H1 (cell line): Measurements from ENCODE around the gene PRSS12. TPM values are rescaled to one million over a fixed set of nuclear protein-coding genes. Genes with fewer than 3 reads are reported as not detected.

Experiments
- CTCF ChIA-PET: fragments of 300-600 bp; sonication (Branson Sonifier 250); formaldehyde crosslinking; loops from one replicate; lab custom pipeline; 2021; ENCODE audit not compliant: partially characterized antibody; lab: Charles Lee
- POLR2A ChIA-PET: fragments of 300-600 bp; sonication (Branson Sonifier 250); formaldehyde crosslinking; loops from one replicate; lab custom pipeline; 2021; ENCODE audit warnings: inconsistent platforms; ENCODE audit not compliant: partially characterized antibody; lab: Charles Lee
- DNase-seq, 2 experiments: peaks; one replicate each; pipeline versions ENCODE4 v3.0.0 to v3.0.0-alpha.2; 2010 to 2022; ENCODE audit warnings: low spot score in 2 of 2, low read depth in 1 of 2, mixed read lengths in 1 of 2
- FAIRE-seq: peaks from 2 replicates; lab custom pipeline; 2011; peaks lifted over from hg19 to GRCh38; lab: Jason Lieb, UNC
- H2AFZ ChIP-seq: 2 replicates; pipeline ENCODE4 v1.8.1; 2012; ENCODE audit warnings: low read length, inconsistent platforms
- H2AK5ac ChIP-seq: 2 replicates; pipeline ENCODE4 v1.6.1; 2013; ENCODE audit warnings: low read depth, low read length
- H2BK120ac ChIP-seq: replicated peaks from 2 replicates; pipeline ENCODE3; 2013; ENCODE audit warnings: low read depth, low read length, inconsistent platforms
- H2BK12ac ChIP-seq: 2 replicates; pipeline ENCODE4 v1.6.1; 2013; ENCODE audit warnings: low read depth, low read length
- H2BK15ac ChIP-seq: 2 replicates; pipeline ENCODE4 v1.6.1; 2013; ENCODE audit warnings: low read length
- H2BK20ac ChIP-seq: 2 replicates; pipeline ENCODE4 v1.6.1; 2013; ENCODE audit warnings: low read length
- H2BK5ac ChIP-seq: 2 replicates; pipeline ENCODE4 v1.6.1; 2013; ENCODE audit warnings: low read depth, low read length
- H3K14ac ChIP-seq: 2 replicates; pipeline ENCODE4 v1.6.1; 2013; ENCODE audit warnings: inconsistent platforms; ENCODE audit not compliant: insufficient read length
- H3K18ac ChIP-seq: 2 replicates; pipeline ENCODE4 v1.6.1; 2013; ENCODE audit warnings: low read length; ENCODE audit errors: extremely low read depth
- H3K23ac ChIP-seq: 2 replicates; pipeline ENCODE4 v1.6.1; 2013; ENCODE audit warnings: inconsistent platforms; ENCODE audit not compliant: insufficient read length
- H3K23me2 ChIP-seq: 2 replicates; pipeline ENCODE4 v1.6.1; 2013; ENCODE audit warnings: low read depth, low read length
- H3K27ac ChIP-seq: 2 replicates; pipeline ENCODE4 v1.6.1; 2011; ENCODE audit warnings: low read depth, low read length, inconsistent platforms
- H3K27me3 ChIP-seq, 4 experiments: replicated peaks in 1 of 4; 1 replicate in 1 of 4; 2 replicates in 3 of 4; pipeline versions ENCODE4 v1.6.1 to v1.8.1; 2011 to 2013; ENCODE audit warnings: low read length in 3 of 4, mild to moderate bottlenecking in 3 of 4, inconsistent platforms in 2 of 4, mixed read lengths in 2 of 4, moderate library complexity in 1 of 4; ENCODE audit not compliant: control insufficient read depth in 3 of 4, insufficient read depth in 3 of 4; ENCODE audit errors: extremely low read depth in 1 of 4
- H3K36me3 ChIP-seq, 4 experiments: 2 replicates each; pipeline versions ENCODE4 v1.6.1 to v1.8.1; 2011 to 2013; ENCODE audit warnings: mild to moderate bottlenecking in 4 of 4, low read length in 3 of 4, moderate library complexity in 2 of 4, control low read depth in 1 of 4, inconsistent platforms in 1 of 4; ENCODE audit not compliant: insufficient read depth in 4 of 4, control insufficient read depth in 2 of 4
- H3K4ac ChIP-seq: replicated peaks from 2 replicates; pipeline ENCODE3; 2013; ENCODE audit warnings: low read length, low read depth, mixed read lengths, inconsistent platforms; ENCODE audit not compliant: insufficient read length
- H3K4me1 ChIP-seq, 4 experiments: replicated peaks in 1 of 4; 1 replicate in 1 of 4; 2 replicates in 3 of 4; pipeline versions ENCODE4 v1.6.1 to v1.8.1; 2011 to 2013; ENCODE audit warnings: low read length in 3 of 4, inconsistent platforms in 2 of 4, mixed read lengths in 1 of 4; ENCODE audit not compliant: insufficient read depth in 4 of 4, control insufficient read depth in 3 of 4
- H3K4me2 ChIP-seq, 2 experiments: 2 replicates each; pipeline versions ENCODE4 v1.6.1 to v1.8.1; 2011 to 2013; ENCODE audit warnings: low read depth in 2 of 2, low read length in 2 of 2, control low read depth in 1 of 2, inconsistent platforms in 1 of 2, mild to moderate bottlenecking in 1 of 2; ENCODE audit not compliant: insufficient read depth in 1 of 2
- H3K4me3 ChIP-seq, 4 experiments: fragments of 200-600, 300-600 bp in 1 of 4; sonication (generic), shearing (Covaris generic), sonication (Bioruptor Twin) in 1 of 4; 2 replicates each; pipeline versions ENCODE4 v1.5.1 to v1.8.1; 2011 to 2016; ENCODE audit warnings: low read length in 4 of 4, low read depth in 3 of 4, control low read depth in 2 of 4, inconsistent platforms in 2 of 4, mild to moderate bottlenecking in 2 of 4, mixed read lengths in 1 of 4, moderate library complexity in 1 of 4; ENCODE audit not compliant: insufficient read depth in 2 of 4; ENCODE audit errors: extremely low read depth in 1 of 4
- H3K56ac ChIP-seq: replicated peaks from 2 replicates; pipeline ENCODE3; 2013; ENCODE audit warnings: low read depth, mild to moderate bottlenecking, mixed read lengths, low read length, inconsistent platforms; ENCODE audit not compliant: insufficient read length
- H3K79me1 ChIP-seq: 2 replicates; pipeline ENCODE4 v1.6.1; 2013; ENCODE audit warnings: low read depth, low read length, control low read depth
- H3K79me2 ChIP-seq, 2 experiments: 2 replicates each; pipeline versions ENCODE4 v1.6.1 to v1.8.1; 2012 to 2013; ENCODE audit warnings: low read length in 2 of 2, mild to moderate bottlenecking in 2 of 2, inconsistent platforms in 1 of 2; ENCODE audit not compliant: insufficient read depth in 2 of 2, control insufficient read depth in 1 of 2
- H3K9ac ChIP-seq, 4 experiments: replicated peaks in 1 of 4; 1 replicate in 1 of 4; 2 replicates in 3 of 4; pipeline versions ENCODE4 v1.6.1 to v1.8.1; 2011 to 2013; ENCODE audit warnings: low read depth in 3 of 4, low read length in 3 of 4, control low read depth in 2 of 4, mild to moderate bottlenecking in 2 of 4, moderate library complexity in 2 of 4, inconsistent platforms in 1 of 4; ENCODE audit errors: extremely low read depth in 1 of 4
- H3K9me3 ChIP-seq, 2 experiments: 2 replicates each; pipeline versions ENCODE4 v1.6.1 to v1.8.1; 2012 to 2013; ENCODE audit warnings: mild to moderate bottlenecking in 2 of 2, moderate library complexity in 2 of 2, control low read depth in 1 of 2, inconsistent platforms in 1 of 2, low read depth in 1 of 2, low read length in 1 of 2, mixed read lengths in 1 of 2; ENCODE audit not compliant: insufficient read depth in 2 of 2
- H4K20me1 ChIP-seq, 2 experiments: replicated peaks in 1 of 2; 2 replicates each; pipeline versions ENCODE3 to v1.8.1; 2011 to 2013; ENCODE audit warnings: inconsistent platforms in 2 of 2, low read length in 2 of 2, mild to moderate bottlenecking in 1 of 2; ENCODE audit not compliant: insufficient read depth in 2 of 2, control insufficient read depth in 1 of 2
- H4K5ac ChIP-seq: 2 replicates; pipeline ENCODE4 v1.6.1; 2013; ENCODE audit warnings: low read length, low read depth, mixed read lengths, inconsistent platforms; ENCODE audit not compliant: insufficient read length
- H4K8ac ChIP-seq: 2 replicates; pipeline ENCODE4 v1.8.0; 2013; ENCODE audit warnings: mild to moderate bottlenecking, moderate library complexity, low read length, inconsistent platforms; ENCODE audit not compliant: insufficient read depth; ENCODE audit errors: extremely low read depth
- H4K91ac ChIP-seq: replicated peaks from 2 replicates; pipeline ENCODE3; 2013; ENCODE audit warnings: low read length, mixed read lengths, inconsistent platforms; ENCODE audit not compliant: insufficient read length
- ASH2L ChIP-seq: fragments of 200-600, 300-600 bp; sonication (generic); IDR thresholded peaks from one replicate; pipeline ENCODE4 v1.7.1; 2017; ENCODE audit warnings: low read length
- BACH1 ChIP-seq: IDR thresholded peaks from 2 replicates; pipeline ENCODE4 v1.6.1; 2012; ENCODE audit warnings: low read length, improper control_type of control experiment
- KDM4A ChIP-seq: IDR thresholded peaks from one replicate; pipeline ENCODE4 v1.7.1; 2012; ENCODE audit warnings: low read depth, mild to moderate bottlenecking, moderate library complexity, low read length, inconsistent platforms; ENCODE audit not compliant: severe bottlenecking
- NRF1 ChIP-seq: IDR thresholded peaks from 2 replicates; pipeline ENCODE4 v1.6.1; 2011; ENCODE audit warnings: mild to moderate bottlenecking, low read depth, low read length, improper control_type of control experiment
- PHF8 ChIP-seq: fragments of 200-600 bp; sonication (generic); conservative IDR thresholded peaks from 2 replicates; pipeline ENCODE4 v1.7.1; 2012; ENCODE audit warnings: low read depth, mild to moderate bottlenecking, inconsistent platforms, low read length, moderate library complexity
- RBBP5 ChIP-seq: IDR thresholded peaks from 2 replicates; pipeline ENCODE4 v1.7.1; 2012; ENCODE audit warnings: low read depth, mild to moderate bottlenecking, inconsistent platforms, low read length, moderate library complexity, borderline replicate concordance
- RXRA ChIP-seq: IDR thresholded peaks from 2 replicates; pipeline ENCODE4 v1.6.1; 2011; ENCODE audit warnings: low read depth, mild to moderate bottlenecking, low read length, moderate library complexity; ENCODE audit not compliant: insufficient read depth
- SIRT6 ChIP-seq: IDR thresholded peaks from one replicate; pipeline ENCODE4 v1.7.1; 2012; ENCODE audit warnings: low read length, inconsistent platforms
- SIX5 ChIP-seq: IDR thresholded peaks from 2 replicates; pipeline ENCODE4 v1.6.1; 2011; ENCODE audit warnings: mild to moderate bottlenecking, low read depth, low read length
- TAF7 ChIP-seq: optimal IDR thresholded peaks from 2 replicates; pipeline ENCODE3; 2011; ENCODE audit warnings: low read depth, mild to moderate bottlenecking, inconsistent platforms, low read length, moderate library complexity, borderline replicate concordance
- TEAD4 ChIP-seq: IDR thresholded peaks from 2 replicates; pipeline ENCODE4 v1.6.1; 2012; ENCODE audit warnings: low read depth, low read length, inconsistent platforms, mixed read lengths
- polyA plus RNA-seq, 7 experiments: library from polyadenylated mRNA; depleted of rRNA in 3 of 7; stranded (reverse) in 5 of 7; unstranded in 2 of 7; fragments of >200 nt in 5 of 7; fragments of 200-250 nt in 2 of 7; gene quantifications; 1 replicate in 5 of 7; 2 replicates in 1 of 7; 4 replicates in 1 of 7; pipeline versions ENCODE4 v1.2.1 to v1.2.3, GENCODE V29; 2011 to 2013; ENCODE audit warnings: missing spikeins in 2 of 7, mixed read lengths in 2 of 7
- total RNA-seq: library from RNA; stranded (reverse); fragmentation: NEBNext Ultra II Directional; extraction: Animal tissue kit (Norgen Biotek cat#: 25700); gene quantifications from 2 replicates; pipeline ENCODE4 v1.2.1, GENCODE V29; 2021

The PRSS12 gene
- total and polyA plus RNA-seq, 2 of the 8 experiments (the other 6 are each of a cell fraction or from before 2014, with no cell fraction given) = 2.6 to 9.3 TPM

DNA sequence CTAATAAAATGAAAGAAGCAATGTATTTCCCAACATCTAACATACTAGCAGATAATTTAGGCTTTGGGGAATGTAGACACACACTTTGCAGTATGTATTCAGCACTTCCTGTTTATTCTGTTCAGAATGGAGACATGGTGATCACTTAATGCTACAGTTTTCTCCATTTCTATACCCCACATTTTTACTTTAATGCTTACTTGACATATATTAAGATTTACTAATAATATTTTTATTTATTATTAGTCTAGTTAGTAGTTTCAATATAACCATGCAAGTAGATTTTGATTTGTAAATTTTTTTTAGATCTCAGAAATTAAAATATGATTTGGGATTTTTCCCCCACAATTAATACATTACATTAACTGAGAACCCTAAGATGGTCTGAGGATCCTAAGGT lies 98.4 kb downstream of the PRSS12 start:
- H2BK20ac ChIP-seq = no peak overlapping the region
- H3K4ac ChIP-seq = no peak overlapping the region
- H3K14ac ChIP-seq = no peak overlapping the region
- H4K8ac ChIP-seq = no peak overlapping the region
- H3K56ac ChIP-seq = no peak overlapping the region
- H3K9ac ChIP-seq = no peak overlapping the region
- no peaks in the 10 kb centered on the region for H3K79me1 ChIP-seq
- H3K27me3 ChIP-seq = no peaks in the 10 kb centered on the region
- FAIRE-seq (no peak), DNase-seq (no peak)
- H2BK15ac ChIP-seq = no peak overlapping the region
- no peaks in the 10 kb centered on the region for H4K20me1 ChIP-seq
- H3K18ac ChIP-seq = no peak overlapping the region
- no peaks in the 10 kb centered on the region for H3K4me1 ChIP-seq
- no peaks in the 10 kb centered on the region for H3K79me2 ChIP-seq
- no peak overlapping the region for H2BK12ac ChIP-seq
- H3K36me3 ChIP-seq = no peaks in the 10 kb centered on the region
- H3K23ac ChIP-seq = no peak overlapping the region
- H2AFZ ChIP-seq = no peak overlapping the region
- no peak overlapping the region for H2BK5ac ChIP-seq
- H4K5ac ChIP-seq = no peak overlapping the region
- peaks cover 0 to 6% of the 10 kb centered on the region in 2 experiments; a peak in 1 of 4 replicates for H3K9me3 ChIP-seq
- no peak overlapping the region for H4K91ac ChIP-seq
- no peaks in the 10 kb centered on the region for H3K23me2 ChIP-seq
- ChIA-PET POLR2A (no interaction called here), CTCF (no interaction called here)
- H3K4me3 ChIP-seq = no peak overlapping the region
- no peak overlapping the region for H3K4me2 ChIP-seq
- no peak overlapping the region for H2AK5ac ChIP-seq
- no peak overlapping the region for H3K27ac ChIP-seq
- no peak overlapping the region for H2BK120ac ChIP-seq
- TF ChIP-seq RXRA = no peak
- TF ChIP-seq BACH1 = no peak
- no peak for TF ChIP-seq PHF8
- TF ChIP-seq NRF1 = no peak
- no peak for TF ChIP-seq ASH2L
- TF ChIP-seq TEAD4 = no peak
- TF ChIP-seq TAF7 = no peak
- no peak for TF ChIP-seq SIX5
- no peak for TF ChIP-seq RBBP5
- no peak for TF ChIP-seq SIRT6
- no peak for TF ChIP-seq KDM4A
